Measurements from ENCODE around the gene OR56A4.

DNA sequence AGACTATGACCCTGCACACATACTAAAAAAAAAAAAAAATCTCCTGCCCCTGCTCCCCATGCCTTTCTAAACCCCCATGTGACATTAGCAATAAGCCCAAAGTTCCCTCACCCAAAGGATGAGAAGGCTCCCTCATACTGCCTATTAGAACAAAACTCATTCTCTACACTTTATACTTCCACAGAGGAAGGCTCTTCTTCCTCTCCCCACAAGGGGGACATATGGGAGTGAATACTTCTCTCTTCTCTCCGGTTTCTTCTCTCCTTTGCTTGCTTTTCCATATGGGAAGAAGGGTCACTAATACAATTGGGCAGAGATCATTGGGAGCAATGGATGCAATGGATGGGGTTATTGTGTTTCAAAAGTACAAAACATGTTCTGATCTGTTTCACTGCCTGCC, 23.3 kb downstream of the OR56A4 start:
- no peak; the same call in 1 of the 2 replicates for TF ChIP-seq CTCF (conservative IDR thresholded peaks at IDR 0.05)
- TF ChIP-seq ZFX (IDR thresholded peaks at IDR 0.05), result no peak

All from C4-2B (cell line).